ENCODE data around the gene ATP6V1G1.

The ATP6V1G1 gene

DNA sequence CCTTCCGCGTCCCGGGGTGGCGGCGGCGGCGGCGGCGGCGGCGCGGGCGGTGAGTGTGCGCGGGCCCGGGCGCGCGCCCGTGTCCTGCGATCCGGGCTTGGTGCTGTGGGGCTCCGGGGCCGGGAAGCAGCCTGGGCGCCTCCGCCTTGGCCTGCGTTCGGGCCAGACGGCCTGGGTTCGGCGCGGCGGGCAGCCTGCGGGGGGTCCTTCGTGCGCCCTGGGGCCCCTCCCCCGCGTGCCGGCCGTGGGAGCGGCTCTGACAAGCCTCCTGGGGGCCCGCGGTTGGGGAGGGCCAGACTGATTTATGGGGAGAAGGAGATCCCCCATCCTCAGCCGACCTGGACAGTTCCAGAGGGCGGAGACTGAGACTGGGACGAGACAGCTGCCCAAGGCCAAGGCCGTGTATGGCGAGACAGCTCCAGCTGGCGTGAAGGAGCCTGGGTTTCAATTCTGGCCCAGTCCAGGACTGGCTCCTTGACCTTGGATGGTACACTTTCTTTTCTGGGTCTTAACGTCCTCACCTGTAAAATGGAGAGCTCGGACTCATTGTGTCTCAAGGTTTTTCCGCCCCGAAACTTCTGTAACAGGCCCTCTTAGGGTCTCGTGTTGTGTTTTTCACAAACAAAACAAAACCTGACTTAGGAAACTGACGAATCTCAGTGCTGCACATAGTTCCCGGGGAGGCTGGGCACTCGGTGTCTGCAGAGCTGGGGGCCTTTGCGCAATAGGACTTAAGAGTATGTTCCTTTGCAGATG, 24.1 kb downstream of the ATP6V1G1 start:
- no peak for DNase-seq (ENCODE audit: low read depth in 2 of 2, low spot score in 1 of 2)

DNA sequence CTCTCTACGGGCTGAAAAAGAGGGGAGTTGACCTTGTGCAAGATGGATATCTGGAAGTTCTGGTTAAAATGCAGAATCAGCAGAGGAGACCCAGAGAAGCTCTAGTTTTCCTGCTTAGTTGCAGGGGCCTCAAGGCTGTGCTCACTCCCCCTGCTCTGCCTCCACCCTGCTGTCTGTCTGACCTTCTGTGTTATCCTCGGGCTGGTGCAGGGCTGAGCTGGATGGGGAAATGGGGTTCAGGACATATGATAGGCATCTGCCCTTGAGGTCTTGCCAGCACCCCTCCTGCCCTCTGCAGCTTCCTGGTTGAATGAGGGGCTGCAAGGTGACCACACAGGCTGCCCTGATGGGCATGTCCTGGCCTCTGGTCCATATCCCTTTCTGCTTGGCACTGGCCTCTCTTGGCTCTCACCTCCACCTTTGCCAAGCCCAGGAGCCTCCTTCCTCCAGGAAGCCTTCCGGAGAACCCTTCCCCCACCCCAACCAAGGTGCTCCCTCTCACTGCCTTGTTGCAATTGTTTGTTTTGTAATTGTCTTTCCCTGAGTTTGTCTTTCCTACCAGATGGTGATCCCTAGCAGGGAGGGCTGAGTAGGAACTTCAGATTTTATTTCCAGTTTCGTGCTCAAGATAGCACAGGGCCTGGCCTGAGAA, 24.8 kb downstream of the ATP6V1G1 start:
- no peak for DNase-seq (ENCODE audit: low read depth in 2 of 2, low spot score in 1 of 2)

DNA sequence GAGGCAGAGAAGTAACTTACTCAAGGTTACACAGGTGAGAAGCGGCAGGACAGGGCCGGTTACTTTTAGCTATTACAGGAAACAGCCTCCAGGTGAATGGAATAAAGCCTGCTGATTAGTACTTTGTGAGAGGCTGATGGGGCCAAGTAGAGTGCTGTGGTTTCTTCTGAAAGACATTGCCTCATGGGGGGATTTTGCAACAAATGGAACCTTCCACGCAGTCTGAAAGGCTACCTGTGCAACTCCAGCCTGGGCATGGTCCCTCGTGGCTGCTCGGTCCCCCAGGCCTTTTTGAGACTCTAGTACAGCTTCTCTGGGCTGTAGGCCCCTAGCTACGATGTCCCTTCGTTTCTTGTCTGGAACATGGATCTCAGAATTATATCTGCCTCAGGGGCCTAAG, 25.5 kb downstream of the ATP6V1G1 start:
- no peak for DNase-seq (ENCODE audit: low read depth in 2 of 2, low spot score in 1 of 2)

DNA sequence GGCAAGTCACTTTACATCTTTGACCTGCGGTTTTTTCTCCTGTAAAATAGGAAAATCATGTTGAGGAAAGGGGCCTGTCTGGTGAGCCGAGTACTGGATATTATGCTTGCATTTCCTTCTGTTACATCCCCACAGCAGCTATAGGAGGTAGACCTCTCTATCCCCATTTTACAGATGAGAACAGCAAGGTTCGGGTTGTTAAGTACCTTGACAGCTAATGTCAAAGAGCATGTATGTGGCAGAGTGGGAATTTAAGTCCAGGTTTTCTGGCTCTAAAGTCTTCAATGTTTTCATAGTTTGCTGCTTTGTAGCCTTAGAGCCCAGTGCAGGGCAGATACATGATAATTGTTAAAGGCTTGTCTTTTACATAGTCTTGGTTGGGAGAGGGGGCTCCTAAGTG, 26.4 kb downstream of the ATP6V1G1 start:
- no peak for DNase-seq (ENCODE audit: low read depth in 2 of 2, low spot score in 1 of 2)

DNA sequence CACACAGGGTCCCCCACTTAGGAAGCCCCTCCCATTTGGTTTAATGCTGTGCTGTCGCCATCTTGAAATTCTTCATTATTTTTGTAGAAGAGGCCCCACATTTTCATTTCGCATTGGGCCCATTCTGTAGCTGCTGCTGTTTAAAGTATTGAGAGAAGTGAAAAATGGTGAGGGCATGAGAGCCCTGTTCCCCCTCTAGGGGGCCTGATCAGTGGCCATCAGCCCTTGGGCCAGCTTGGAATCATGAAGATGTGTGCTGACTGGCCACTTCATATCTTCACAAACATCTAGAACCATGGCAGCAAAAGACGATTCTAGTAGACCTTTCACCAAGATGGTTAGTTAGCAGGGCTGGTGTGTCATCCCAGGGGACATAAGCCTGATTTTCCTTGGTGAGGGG, 26.8 kb downstream of the ATP6V1G1 start:
- DNase-seq (ENCODE audit: low read depth in 2 of 2, low spot score in 1 of 2): no peak

DNA sequence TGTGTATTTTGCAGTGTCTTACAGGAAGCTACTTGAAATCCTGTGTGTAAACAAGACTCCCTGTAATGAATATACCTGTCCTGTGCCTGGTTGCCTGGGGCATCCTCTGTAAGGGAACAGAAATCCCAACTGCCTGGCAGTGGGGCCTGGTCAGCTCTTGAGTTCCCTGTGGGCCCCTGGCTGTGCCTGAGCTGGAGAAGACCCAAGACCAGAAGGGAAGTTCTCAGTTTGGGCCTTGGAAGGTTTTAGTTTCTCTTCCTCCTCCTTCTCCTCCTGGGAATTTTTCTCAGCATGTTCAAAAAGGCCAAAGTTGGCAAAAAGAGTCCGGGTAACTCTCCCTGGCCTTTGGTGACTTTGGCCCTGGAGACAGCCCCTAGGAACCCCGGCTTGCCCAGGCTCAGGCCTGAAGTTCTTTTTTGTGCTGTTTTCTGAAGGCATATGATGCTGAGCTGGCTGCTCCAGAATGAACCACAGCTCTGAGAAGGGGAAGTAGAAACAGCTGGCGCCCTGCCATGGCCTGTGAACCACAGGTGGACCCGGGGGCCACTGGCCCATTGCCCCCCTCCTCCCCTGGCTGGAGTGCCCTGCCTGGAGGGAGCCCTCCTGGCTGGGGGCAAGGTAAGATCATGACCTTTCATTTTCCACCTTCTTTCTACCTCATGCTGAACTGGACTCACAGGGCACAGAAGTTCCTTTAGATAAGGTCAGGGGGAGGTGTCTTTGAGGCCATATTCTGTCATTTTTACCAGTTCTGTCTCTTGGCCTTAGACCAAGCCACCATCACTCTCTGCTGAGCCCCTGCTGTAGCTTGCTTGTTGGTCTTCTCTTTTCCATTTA, 29.3 kb downstream of the ATP6V1G1 start:
- no peak for DNase-seq (ENCODE audit: low read depth in 2 of 2, low spot score in 1 of 2)

DNA sequence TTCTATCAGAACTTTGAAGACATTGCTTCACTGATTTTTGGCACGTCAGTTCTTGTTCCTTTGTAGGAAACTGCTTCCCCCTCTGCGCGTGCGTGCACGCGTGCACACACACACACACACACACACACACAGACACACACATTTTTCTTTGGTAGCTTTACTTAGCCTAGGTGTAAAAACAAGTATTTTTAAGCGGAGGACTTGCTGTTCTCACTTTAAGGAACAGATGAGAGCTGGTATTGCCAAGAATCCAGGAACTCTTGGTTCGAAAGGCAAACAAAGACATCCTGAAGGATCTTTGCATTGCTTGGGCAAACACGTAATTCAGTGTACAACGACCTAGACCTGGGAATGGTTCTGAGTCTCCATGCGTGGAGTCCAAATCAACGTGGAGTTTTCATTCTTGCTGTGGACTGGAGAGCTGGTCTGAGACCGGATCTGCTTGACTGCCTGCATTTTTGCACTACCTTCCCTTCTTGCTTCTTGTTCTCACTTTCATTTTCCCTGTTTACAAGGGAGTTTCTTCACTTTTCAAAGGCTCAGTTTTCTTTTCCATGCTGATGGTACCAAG, 31.7 kb downstream of the ATP6V1G1 start:
- no peak for DNase-seq (ENCODE audit: low read depth in 2 of 2, low spot score in 1 of 2)

DNA sequence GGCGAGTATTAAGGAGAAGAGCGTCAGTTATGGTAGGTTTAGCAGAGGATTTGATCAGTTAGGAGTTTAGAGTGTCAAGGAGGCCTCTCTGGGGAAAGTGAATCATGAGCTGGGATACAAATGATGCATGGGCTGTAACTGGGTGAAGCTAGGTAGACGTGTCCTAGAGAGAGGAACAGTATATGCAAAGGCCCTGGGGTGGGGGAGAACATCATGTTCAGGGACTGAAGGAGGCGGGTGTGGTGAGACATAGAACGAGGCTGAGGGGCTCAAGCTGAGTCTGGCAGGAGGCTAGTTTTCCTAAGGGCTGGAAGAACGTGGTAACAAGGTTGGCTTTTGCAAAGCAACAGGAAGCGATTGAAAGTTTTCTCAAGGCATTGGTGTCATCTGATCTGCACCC, 34.0 kb downstream of the ATP6V1G1 start:
- no peak for DNase-seq (ENCODE audit: low read depth in 2 of 2, low spot score in 1 of 2)

DNA sequence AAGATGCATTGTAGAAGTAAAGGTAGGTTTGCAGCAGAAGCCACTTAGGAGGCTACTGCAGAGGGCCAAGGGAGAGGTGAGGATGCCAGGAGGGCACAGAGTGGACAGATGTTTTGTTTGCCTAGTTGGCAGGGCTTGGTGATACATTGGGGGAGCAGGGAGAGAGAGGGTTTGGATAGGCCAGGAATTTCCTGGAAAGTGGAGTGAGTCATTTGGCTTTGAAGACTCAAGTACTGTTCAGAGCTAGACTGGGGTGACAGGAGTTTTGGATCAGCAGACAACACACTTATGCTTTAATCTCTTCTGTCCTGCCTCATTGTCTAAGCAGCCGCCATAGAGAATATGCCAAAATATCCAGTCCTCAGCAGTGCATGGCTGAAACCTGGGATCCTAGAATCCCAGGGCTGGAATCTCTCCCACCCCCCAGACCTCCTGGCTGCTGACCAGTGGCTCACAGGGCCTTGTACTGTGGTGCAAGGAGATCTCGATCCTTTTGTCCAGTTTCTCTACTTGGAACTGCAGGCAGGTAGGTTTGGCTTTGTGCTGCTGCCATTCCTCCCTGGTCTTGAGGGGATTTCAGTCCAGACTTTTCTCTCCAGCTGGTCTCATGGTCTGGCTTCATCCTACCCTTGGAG, 34.5 kb downstream of the ATP6V1G1 start:
- DNase-seq (ENCODE audit: low read depth in 2 of 2, low spot score in 1 of 2): no peak

DNA sequence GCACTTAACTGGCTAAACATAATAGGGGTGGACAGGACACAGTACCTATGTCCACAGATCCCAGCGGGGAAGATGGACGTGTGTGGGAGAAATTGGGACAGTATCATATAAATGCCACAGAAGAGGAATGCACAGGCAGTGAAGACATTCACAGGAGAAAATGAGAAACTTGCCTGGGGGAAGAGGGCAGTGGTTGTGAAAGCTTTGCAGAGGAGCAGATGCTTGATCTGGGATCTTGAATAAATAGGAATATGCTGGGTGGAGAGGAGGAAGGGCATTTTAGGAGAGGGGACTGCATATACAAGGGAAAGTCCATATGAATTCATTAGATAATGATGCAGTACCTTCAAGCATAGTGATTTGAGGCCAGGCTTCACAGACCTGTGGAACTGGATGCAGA, 37.1 kb downstream of the ATP6V1G1 start:
- no peak for DNase-seq (ENCODE audit: low read depth in 2 of 2, low spot score in 1 of 2)

DNA sequence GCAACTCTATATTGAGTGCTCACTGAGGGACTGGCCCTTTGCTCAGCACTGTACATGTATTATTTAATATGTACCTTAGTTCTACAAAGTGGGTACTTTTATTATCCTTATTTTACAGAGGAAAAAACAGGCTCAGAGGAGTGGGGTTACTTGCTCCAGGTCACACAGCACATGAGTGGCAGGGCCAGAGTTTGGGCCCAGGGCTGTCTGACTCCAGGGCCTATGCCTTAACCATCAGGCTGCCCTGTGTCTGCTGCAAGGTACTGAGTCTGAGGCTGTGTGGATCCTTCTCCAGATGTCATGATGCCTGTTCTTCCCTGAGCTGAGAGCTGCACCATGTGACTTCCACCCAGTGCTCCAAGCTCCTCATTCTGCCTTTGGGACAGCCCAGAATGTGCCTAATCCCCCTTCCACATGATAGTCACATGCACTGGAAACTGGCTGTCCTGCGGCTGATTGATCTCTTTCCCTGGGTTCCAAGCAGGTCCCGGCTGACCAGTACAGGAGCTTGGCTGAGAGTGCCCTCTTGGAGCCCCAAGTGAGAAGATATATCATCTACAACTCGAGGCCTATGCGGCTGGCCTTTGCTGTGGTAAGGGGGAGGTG, 38.9 kb downstream of the ATP6V1G1 start:
- no peak for DNase-seq (ENCODE audit: low read depth in 2 of 2, low spot score in 1 of 2)

DNA sequence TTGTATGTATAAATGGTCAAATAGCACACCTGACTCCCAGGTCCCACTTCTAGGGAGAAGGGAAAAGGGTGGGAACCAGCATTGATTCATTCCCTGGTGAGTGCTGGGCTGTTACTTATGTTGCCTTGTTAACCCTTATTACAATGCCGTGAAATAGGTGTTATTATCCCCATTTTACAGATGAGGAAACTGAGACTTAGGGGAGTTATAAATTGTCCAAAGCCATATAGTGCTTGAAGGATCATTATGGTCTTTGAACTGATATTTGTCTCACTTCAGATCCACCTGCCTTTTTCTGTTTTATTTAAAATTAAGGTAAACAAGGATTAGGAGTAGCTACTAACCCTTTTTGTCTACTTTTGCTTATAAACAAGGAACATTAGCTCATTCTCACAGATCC, 40.0 kb downstream of the ATP6V1G1 start:
- no peak for DNase-seq (ENCODE audit: low read depth in 2 of 2, low spot score in 1 of 2)

DNA sequence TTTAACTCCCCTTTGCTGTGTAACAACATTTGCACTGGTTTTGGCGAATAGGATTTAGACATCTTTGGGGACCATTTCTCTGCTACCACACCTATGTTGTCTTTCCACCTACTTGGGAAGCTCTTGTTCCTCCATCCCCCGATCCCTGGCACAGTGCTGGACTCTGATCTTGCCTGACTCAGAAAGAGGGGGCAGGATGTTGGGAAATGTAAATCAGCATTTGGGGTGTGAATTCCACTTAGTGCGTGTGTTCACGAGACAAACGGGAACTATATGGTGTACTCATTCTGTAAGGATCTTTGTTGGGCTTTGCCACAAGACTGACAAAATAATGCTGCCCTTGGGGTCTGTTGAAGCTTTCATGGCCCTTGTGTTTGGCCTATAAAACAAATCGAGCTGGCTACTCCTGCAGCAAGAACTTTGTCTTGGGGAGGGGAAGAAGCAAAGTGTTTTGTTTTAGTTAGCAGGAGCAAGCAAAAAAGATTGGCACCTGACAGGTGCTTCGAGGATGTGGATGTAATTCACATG, 42.1 kb downstream of the ATP6V1G1 start:
- DNase-seq (ENCODE audit: low read depth in 2 of 2, low spot score in 1 of 2): no peak

DNA sequence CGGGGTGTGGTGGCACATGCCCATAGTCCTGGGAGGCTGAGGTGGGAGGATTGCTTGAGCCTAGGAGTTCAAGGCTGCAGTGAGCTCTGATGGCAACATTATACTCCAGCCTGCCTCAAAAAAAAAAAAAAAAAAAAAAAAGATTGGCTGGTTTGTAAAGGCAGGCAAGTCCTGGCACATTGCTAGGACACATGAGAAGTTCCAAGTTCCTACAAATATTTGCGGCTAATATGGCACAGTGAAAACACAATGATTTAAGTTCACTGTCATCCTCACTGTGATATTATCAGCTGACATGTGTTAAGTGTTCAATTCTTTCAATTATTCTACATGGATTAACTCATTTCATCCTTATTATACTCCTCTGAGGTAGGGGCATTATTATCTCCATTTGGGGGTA, 43.6 kb downstream of the ATP6V1G1 start:
- DNase-seq (ENCODE audit: low read depth in 2 of 2, low spot score in 1 of 2): no peak

DNA sequence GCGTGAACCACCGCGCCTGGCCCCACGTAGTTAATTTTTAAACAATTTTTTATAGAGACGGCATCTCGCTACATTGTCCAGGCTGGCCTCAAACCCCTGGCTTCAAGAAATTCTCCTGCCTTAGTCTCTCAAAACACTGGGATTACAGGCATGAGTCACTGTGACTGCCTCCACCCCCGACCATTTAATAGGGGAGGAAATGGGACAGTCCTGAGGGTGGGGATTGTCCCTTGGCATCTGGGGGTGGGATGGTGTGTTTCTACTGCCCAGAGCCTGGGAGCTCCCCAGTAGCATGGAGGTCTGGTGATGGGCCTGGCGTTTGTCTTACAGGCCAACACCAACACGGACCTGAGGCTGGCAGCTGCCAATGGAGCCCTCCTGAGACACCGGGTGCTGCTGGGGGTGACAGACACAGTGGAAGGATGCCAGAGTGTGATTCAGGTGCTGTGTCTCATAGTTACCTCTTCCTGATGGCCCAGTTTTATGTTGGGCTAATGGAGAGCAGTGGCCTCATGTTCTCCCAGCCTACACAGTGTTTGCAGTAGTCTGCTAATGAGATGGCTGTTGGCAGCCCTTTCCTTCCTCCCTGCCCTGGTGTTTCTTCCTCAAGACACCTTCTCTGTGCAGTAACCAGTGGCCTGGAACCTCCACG, 46.0 kb downstream of the ATP6V1G1 start:
- no peak for DNase-seq (ENCODE audit: low read depth in 2 of 2, low spot score in 1 of 2)

DNA sequence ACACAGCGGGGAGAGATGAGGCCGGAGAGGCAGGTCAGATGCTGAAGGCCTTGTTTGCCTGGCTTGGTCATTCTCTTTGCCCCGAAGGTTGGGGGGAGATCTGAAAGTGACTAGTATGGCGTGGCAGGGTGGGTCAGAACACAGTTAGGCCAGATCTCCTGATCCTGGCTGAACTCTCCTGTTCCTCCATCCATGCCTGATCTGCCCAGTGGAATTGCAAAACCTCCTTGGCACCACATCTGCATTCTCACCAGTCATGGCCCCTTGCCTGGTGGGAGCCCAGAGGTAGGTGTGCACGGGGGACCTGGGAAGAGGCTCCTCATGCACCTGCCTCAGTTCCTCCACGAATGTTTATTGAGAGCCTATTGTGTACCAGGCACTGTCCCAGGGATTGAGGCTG, 46.8 kb downstream of the ATP6V1G1 start:
- DNase-seq (ENCODE audit: low read depth in 2 of 2, low spot score in 1 of 2): no peak

DNA sequence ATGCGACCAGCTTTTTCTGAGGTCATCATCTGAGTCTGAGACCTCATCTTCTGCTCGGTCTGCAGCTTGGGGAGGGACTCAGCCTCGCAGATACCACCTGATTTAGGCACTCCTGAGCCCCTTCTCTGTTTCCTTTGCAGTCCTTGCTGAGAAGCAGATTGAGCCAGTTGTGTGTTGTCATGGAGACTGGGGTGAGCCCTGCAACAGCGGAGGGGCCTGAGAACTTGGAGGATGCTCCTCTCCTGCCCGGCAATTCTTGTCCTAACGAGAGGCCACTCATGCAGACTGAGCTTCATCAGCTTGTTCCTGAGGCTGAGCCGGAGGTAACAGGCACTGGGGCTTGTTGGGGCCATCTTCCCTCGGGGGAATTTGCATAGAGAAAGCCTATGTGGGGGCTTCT, 50.8 kb downstream of the ATP6V1G1 start:
- no peak for DNase-seq (ENCODE audit: low read depth in 2 of 2, low spot score in 1 of 2)

DNA sequence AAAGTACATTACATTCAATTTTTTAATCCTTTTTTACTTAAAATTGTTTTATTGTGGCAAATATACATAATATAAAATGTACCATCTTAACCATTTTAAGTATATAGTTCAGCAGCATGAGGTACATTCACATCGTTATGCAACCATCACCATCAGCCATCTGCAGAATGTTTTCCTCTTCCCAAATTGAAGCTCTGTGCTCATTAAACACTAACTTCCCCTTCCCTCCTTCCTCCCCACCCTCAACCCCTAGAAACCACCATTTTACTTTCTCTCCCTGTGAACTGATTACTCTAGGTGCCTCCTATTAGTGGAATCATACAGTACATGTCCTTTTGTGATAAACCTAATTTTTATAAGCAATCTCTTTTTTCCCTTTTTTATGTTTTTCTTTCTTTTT, 54.4 kb downstream of the ATP6V1G1 start:
- no peak for DNase-seq (ENCODE audit: low read depth in 2 of 2, low spot score in 1 of 2)

DNA sequence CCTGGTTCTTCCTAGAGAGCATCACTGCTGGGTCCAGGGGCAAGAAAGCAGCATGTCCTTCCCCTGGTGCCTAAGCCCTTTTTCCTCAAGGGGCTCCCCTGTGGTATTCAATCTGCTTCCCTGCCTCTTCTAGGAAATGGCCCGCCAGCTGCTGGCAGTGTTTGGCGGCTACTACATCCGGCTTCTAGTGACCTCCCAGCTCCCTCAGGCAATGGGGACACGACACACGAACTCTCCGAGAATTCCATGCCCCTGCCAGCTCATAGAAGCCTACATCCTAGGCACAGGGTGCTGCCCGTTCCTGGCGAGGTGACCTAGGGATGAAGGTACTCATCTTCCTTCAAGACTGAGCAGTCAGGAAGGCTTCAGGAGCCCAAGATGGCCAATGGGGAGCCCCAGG, 55.4 kb downstream of the ATP6V1G1 start:
- no peak for DNase-seq (ENCODE audit: low read depth in 2 of 2, low spot score in 1 of 2)

DNA sequence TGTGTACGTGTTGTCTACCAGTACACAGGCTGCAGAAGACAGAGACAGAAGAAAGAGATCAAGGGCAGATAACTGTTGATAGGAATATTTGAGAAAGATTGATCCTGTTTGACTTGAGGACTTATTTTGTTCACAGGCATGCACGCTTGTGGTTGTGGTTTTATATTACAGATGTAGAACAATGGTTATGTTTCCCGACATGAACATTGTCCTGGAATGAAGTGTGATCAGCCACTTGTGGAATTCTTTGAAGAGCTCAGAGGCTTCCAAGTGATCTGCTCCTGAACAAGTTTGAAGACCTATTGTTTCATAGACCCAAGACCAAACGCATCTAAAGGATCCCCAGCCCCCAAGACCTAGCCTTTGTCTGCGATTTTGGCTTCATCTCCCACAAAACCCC, 56.3 kb downstream of the ATP6V1G1 start:
- DNase-seq (ENCODE audit: low read depth in 2 of 2, low spot score in 1 of 2): no peak

All from stimulated activated CD8-positive, alpha-beta memory T cell treated with anti-CD3 and anti-CD28 coated beads, Interleukin-4, amount 100 ng/mL, for 1 hour (primary cell).